ENCODE results near the gene CDCA7.
A peak's percentile ranks its signal among the peaks of the same experiment; 100 is the strongest.
"Not testable (repeated sequence)": the region's sequence is repeated elsewhere in the genome, so short reads cannot be mapped to it uniquely, and the experiment has no call there.

Gene CDCA7

GRCh38 chr2:173370198-173370597, 15.5 kb downstream of the CDCA7 start:
- DNase-seq, result no peak

- DNase-seq, result no peak
Observed at GRCh38 chr2:173371023-173371422, 16.4 kb downstream of the CDCA7 start.

- no peak for DNase-seq
Observed at GRCh38 chr2:173373290-173373689, 18.6 kb downstream of the CDCA7 start.

GRCh38 chr2:173374634-173375033, 20.0 kb downstream of the CDCA7 start:
- no peak for DNase-seq

- not testable (repeated sequence) for DNase-seq
Observed at GRCh38 chr2:173385534-173385933, 30.9 kb downstream of the CDCA7 start.

- DNase-seq, result no peak
Observed at GRCh38 chr2:173386021-173386737, 31.5 kb downstream of the CDCA7 start.

GRCh38 chr2:173386738-173387065, 32.0 kb downstream of the CDCA7 start:
- DNase-seq, result no peak

GRCh38 chr2:173387079-173387478, 32.4 kb downstream of the CDCA7 start:
- DNase-seq, result no peak

GRCh38 chr2:173387660-173388059, 33.0 kb downstream of the CDCA7 start:
- DNase-seq, result no peak

GRCh38 chr2:173388795-173389194, 34.1 kb downstream of the CDCA7 start:
- DNase-seq, result no peak

GRCh38 chr2:173390036-173390435, 35.4 kb downstream of the CDCA7 start:
- no peak for DNase-seq

GRCh38 chr2:173392731-173393130, 38.1 kb downstream of the CDCA7 start:
- DNase-seq, result no peak

GRCh38 chr2:173393186-173393585, 38.5 kb downstream of the CDCA7 start:
- DNase-seq, result no peak

GRCh38 chr2:173393636-173394035, 39.0 kb downstream of the CDCA7 start:
- DNase-seq, result no peak

- DNase-seq, result no peak
Observed at GRCh38 chr2:173394091-173394974, 39.7 kb downstream of the CDCA7 start.

GRCh38 chr2:173395567-173396351, 41.1 kb downstream of the CDCA7 start:
- DNase-seq, result no peak

GRCh38 chr2:173397539-173397938, 42.9 kb downstream of the CDCA7 start:
- DNase-seq, result no peak

GRCh38 chr2:173399229-173399628, 44.6 kb downstream of the CDCA7 start:
- DNase-seq, result no peak

GRCh38 chr2:173400760-173401159, 46.1 kb downstream of the CDCA7 start:
- no peak for DNase-seq

GRCh38 chr2:173401716-173402326, 47.1 kb downstream of the CDCA7 start:
- no peak for DNase-seq

- DNase-seq, result peak; percentile 52
Observed at GRCh38 chr2:173402405-173402974, 47.8 kb downstream of the CDCA7 start.

- DNase-seq, result no peak
Observed at GRCh38 chr2:173404841-173405750, 50.4 kb downstream of the CDCA7 start.

Data from stimulated activated naive CD4-positive, alpha-beta T cell treated with Interleukin-2 at 50 U/mL for 16 hours (primary cell).